ENCODE results near the gene CTDSP1. TPM values are rescaled to one million over a fixed set of nuclear protein-coding genes. Genes with fewer than 3 reads are reported as not detected.

CTDSP1 gene
- total RNA-seq, 4 donors from 2014 or later = 47.3 to 87.4 (median 58.0) TPM

DNA sequence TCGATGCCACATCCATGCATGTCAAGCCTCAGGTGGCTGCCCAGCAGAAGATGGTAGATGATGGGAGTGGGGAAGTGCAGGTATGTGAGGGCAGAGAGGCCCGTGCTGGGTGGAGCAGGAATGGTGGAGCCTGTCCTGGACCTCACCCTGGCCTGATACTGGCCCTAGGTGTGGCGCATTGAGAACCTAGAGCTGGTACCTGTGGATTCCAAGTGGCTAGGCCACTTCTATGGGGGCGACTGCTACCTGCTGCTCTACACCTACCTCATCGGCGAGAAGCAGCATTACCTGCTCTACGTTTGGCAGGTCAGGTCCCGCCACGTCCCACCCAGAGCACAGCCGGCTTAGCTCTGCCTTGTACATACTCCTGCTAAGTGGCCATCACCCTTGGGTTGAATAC lies 32.2 kb downstream of the CTDSP1 start:
- intact Hi-C loops (cut with DNase I) = no loop called here
- no peak overlapping the region for H3K27ac ChIP-seq
- H3K9me3 ChIP-seq = no peaks in the 10 kb centered on the region
- no peak for DNase-seq
- 75 to 93% methylated on average over 9 of the region's 10 CpGs for WGBS, 2 donors
- H3K4me1 ChIP-seq = no peaks in the 10 kb centered on the region
- TF ChIP-seq, protein P1, sequence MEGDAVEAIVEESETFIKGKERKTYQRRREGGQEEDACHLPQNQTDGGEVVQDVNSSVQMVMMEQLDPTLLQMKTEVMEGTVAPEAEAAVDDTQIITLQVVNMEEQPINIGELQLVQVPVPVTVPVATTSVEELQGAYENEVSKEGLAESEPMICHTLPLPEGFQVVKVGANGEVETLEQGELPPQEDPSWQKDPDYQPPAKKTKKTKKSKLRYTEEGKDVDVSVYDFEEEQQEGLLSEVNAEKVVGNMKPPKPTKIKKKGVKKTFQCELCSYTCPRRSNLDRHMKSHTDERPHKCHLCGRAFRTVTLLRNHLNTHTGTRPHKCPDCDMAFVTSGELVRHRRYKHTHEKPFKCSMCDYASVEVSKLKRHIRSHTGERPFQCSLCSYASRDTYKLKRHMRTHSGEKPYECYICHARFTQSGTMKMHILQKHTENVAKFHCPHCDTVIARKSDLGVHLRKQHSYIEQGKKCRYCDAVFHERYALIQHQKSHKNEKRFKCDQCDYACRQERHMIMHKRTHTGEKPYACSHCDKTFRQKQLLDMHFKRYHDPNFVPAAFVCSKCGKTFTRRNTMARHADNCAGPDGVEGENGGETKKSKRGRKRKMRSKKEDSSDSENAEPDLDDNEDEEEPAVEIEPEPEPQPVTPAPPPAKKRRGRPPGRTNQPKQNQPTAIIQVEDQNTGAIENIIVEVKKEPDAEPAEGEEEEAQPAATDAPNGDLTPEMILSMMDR (IDR thresholded peaks at IDR 0.05) = no peak
- no peak for TF ChIP-seq POLR2A (IDR thresholded peaks at IDR 0.05)
- no peaks in the 10 kb centered on the region for H3K27me3 ChIP-seq
- H3K4me3 ChIP-seq = no peak overlapping the region
- no peaks in the 10 kb centered on the region for H3K36me3 ChIP-seq

- Histone ChIP-seq H3K4me3 (no peak overlapping the region), H3K36me3 (no peaks in the 10 kb centered on the region), H3K4me1 (no peaks in the 10 kb centered on the region), H3K27me3 (no peaks in the 10 kb centered on the region), H3K9me3 (no peaks in the 10 kb centered on the region), H3K27ac (no peak overlapping the region)
- DNase-seq = no peak
- TF ChIP-seq POLR2A (IDR thresholded peaks at IDR 0.05) = no peak
- TF ChIP-seq, protein P1 (IDR thresholded peaks at IDR 0.05) = no peak
- 87 to 100% methylated on average over 3 to 7 of the region's 8 CpGs for WGBS, 2 donors
- intact Hi-C loops (cut with DNase I) = no loop called here
Measured at GRCh38 chr2:218432676-218433365, 33.2 kb downstream of the CTDSP1 start.

DNA sequence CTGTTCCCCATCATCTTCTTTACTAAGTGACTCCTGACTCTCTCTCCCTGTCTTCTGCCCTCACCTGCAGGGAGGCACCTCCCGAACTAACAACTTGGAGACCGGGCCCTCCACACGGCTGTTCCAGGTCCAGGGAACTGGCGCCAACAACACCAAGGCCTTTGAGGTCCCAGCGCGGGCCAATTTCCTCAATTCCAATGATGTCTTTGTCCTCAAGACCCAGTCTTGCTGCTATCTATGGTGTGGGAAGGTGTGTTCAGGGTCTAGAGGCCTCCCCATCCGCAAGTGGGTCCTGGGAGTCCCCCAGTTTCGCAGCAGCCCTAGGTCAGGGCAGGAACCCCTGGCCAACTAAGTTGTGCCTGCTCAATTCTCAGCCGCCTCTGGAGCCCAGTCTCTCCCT lies 34.8 kb downstream of the CTDSP1 start:
- no peak for DNase-seq
- H3K4me1 ChIP-seq = peaks cover 0 to 5% (median 4%) of the 10 kb centered on the region in 3 donors
- WGBS, 2 donors = 86 to 92% methylated on average over 8 to 9 of the region's 9 CpGs
- intact Hi-C loops (cut with DNase I) = no loop called here
- TF ChIP-seq, protein P1 (IDR thresholded peaks at IDR 0.05) = no peak
- TF ChIP-seq POLR2A (IDR thresholded peaks at IDR 0.05) = no peak
- H3K36me3 ChIP-seq = no peaks in the 10 kb centered on the region
- no peak overlapping the region for H3K27ac ChIP-seq
- no peaks in the 10 kb centered on the region for H3K9me3 ChIP-seq
- H3K27me3 ChIP-seq = no peaks in the 10 kb centered on the region
- no peak overlapping the region for H3K4me3 ChIP-seq

GRCh38 chr2:218435003-218435982 lies 35.6 kb downstream of the CTDSP1 start:
- H3K4me1 ChIP-seq = peaks cover 0 to 5% (median 4%) of the 10 kb centered on the region in 3 donors
- no peak overlapping the region for H3K4me3 ChIP-seq
- intact Hi-C loops (cut with DNase I) = no loop called here
- no peak for TF ChIP-seq POLR2A (IDR thresholded peaks at IDR 0.05)
- TF ChIP-seq, protein P1 (IDR thresholded peaks at IDR 0.05) = no peak
- H3K9me3 ChIP-seq = no peaks in the 10 kb centered on the region
- H3K27me3 ChIP-seq = no peaks in the 10 kb centered on the region
- no peak overlapping the region for H3K27ac ChIP-seq
- H3K36me3 ChIP-seq = no peaks in the 10 kb centered on the region
- DNase-seq = no peak
- WGBS, 2 donors = 88 to 100% methylated on average over 9 to 10 of the region's 11 CpGs

- no peak overlapping the region for H3K27ac ChIP-seq
- H3K36me3 ChIP-seq = no peaks in the 10 kb centered on the region
- intact Hi-C loops (cut with DNase I) = no loop called here
- no peak overlapping the region for H3K4me3 ChIP-seq
- TF ChIP-seq, protein P1 (IDR thresholded peaks at IDR 0.05) = no peak
- TF ChIP-seq POLR2A (IDR thresholded peaks at IDR 0.05) = no peak
- H3K9me3 ChIP-seq = no peaks in the 10 kb centered on the region
- 88 to 90% methylated on average over 2 to 5 of the region's 5 CpGs for WGBS, 2 donors
- peaks cover 0 to 5% (median 4%) of the 10 kb centered on the region in 3 donors for H3K4me1 ChIP-seq
- no peaks in the 10 kb centered on the region for H3K27me3 ChIP-seq
- no peak for DNase-seq
Measured at GRCh38 chr2:218436992-218437391, 37.3 kb downstream of the CTDSP1 start.
